DND-41 (cell line): ENCODE results near the gene SNTG2.
"Not testable (repeated sequence)": the region's sequence is repeated elsewhere in the genome, so short reads cannot be mapped to it uniquely, and the experiment has no call there.

Experiments used
- ATAC-seq: fragments of 200-7000 bp; cut with Tn5 transposase; 3 replicates; pipeline ENCODE4 v1.9.1; 2021; ENCODE audit warnings: low read depth; ENCODE audit not compliant: insufficient read depth
- DNase-seq: peaks from one replicate; pipeline ENCODE4 v3.0.0-alpha.2; 2020
- H2AFZ ChIP-seq: 2 replicates; pipeline ENCODE4 v1.6.0; 2012; ENCODE audit warnings: low read depth, low read length
- H3K27ac ChIP-seq: 2 replicates; pipeline ENCODE4 v1.5.1; 2012; ENCODE audit warnings: low read length, inconsistent platforms
- H3K27me3 ChIP-seq: fragments of 200-600 bp; sonication (generic); 2 replicates; pipeline ENCODE4 v1.6.0; 2012; ENCODE audit warnings: low read length, mild to moderate bottlenecking, inconsistent platforms; ENCODE audit not compliant: insufficient read depth, poor library complexity
- H3K36me3 ChIP-seq: 2 replicates; pipeline ENCODE4 v1.5.1; 2012; ENCODE audit warnings: low read length, inconsistent platforms; ENCODE audit not compliant: insufficient read depth
- H3K4me1 ChIP-seq: 2 replicates; pipeline ENCODE4 v1.5.1; 2012; ENCODE audit warnings: mild to moderate bottlenecking, low read length; ENCODE audit not compliant: insufficient read depth
- H3K4me2 ChIP-seq: 2 replicates; pipeline ENCODE4 v1.6.0; 2012; ENCODE audit warnings: mild to moderate bottlenecking, moderate library complexity, low read length, inconsistent platforms; ENCODE audit not compliant: insufficient read depth
- H3K4me3 ChIP-seq, 2 experiments: fragments of 200-600 bp in 1 of 2; shearing (Covaris generic) in 1 of 2; 2 replicates each; pipeline ENCODE4 v1.5.1; 2012 to 2016; ENCODE audit warnings: inconsistent platforms in 2 of 2, low read length in 2 of 2, mild to moderate bottlenecking in 2 of 2, low read depth in 1 of 2, moderate library complexity in 1 of 2
- H3K79me2 ChIP-seq: 2 replicates; pipeline ENCODE4 v1.6.0; 2012; ENCODE audit warnings: low read length, inconsistent platforms; ENCODE audit not compliant: insufficient read depth
- H3K9ac ChIP-seq: 2 replicates; pipeline ENCODE4 v1.6.0; 2012; ENCODE audit warnings: low read depth, mild to moderate bottlenecking, inconsistent platforms, low read length, moderate library complexity
- H3K9me3 ChIP-seq: 2 replicates; pipeline ENCODE4 v1.5.1; 2012; ENCODE audit warnings: low read length, moderate library complexity, mild to moderate bottlenecking, inconsistent platforms; ENCODE audit not compliant: insufficient read depth, severe bottlenecking
- H4K20me1 ChIP-seq: 2 replicates; pipeline ENCODE4 v1.6.0; 2012; ENCODE audit warnings: low read length; ENCODE audit not compliant: insufficient read depth
- CTCF ChIP-seq: IDR thresholded peaks from 2 replicates; pipeline ENCODE4 v1.5.1; 2012; ENCODE audit warnings: borderline replicate concordance, low read length, moderate library complexity, mild to moderate bottlenecking; ENCODE audit not compliant: poor library complexity, severe bottlenecking; ENCODE audit errors: extremely low read depth
- EZH2 ChIP-seq: IDR thresholded peaks from 3 replicates; pipeline ENCODE4 v1.6.1; 2012; ENCODE audit warnings: borderline replicate concordance, low read depth, mild to moderate bottlenecking, moderate library complexity, low read length, inconsistent platforms; ENCODE audit not compliant: severe bottlenecking

SNTG2 gene

DNA sequence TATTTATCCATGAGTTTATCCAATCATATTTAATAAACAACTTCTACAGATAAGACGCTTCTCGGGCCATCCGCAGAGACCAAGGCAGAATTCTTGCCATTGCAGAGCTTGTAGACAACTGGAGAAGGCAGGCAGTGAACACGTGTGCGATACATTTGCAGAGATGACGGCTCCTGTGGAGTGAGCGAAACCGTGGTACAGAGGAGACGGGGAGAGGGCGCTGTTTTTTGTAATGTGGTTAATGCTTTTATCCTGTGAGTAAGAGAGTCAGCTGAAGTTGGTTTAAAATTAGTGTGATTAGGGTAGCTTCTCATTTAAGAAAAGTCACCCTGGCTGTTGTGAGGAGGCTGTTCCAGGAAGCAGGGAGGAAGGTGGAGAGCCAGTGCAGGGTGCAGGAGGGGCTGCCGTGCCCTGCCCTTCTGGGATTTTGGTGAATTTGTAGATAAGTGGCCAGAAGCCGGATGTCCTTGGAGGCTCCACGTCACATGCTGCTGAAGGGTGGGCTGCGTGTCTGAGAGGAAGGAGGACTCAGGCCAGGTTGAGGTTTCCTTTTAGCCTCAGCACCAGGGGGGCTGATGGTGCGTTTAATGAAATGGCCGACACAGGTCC lies 151.4 kb downstream of the SNTG2 start:
- peaks cover 37% of the 10 kb centered on the region for H3K36me3 ChIP-seq
- ATAC-seq = peak; percentile 59; the same call in 2 of the 3 replicates
- no peaks in the 10 kb centered on the region for H4K20me1 ChIP-seq
- no peaks in the 10 kb centered on the region for H3K27me3 ChIP-seq
- no peak overlapping the region for H3K9ac ChIP-seq
- no peak overlapping the region for H3K27ac ChIP-seq
- DNase-seq = peak; percentile 20
- no peaks in the 10 kb centered on the region for H3K9me3 ChIP-seq
- no peaks in the 10 kb centered on the region for H3K4me1 ChIP-seq
- TF ChIP-seq EZH2 (no peak), CTCF (peak; percentile 10)
- no peak overlapping the region for H3K4me3 ChIP-seq
- no peak overlapping the region for H3K4me2 ChIP-seq
- no peaks in the 10 kb centered on the region for H3K79me2 ChIP-seq
- no peak overlapping the region for H2AFZ ChIP-seq

DNA sequence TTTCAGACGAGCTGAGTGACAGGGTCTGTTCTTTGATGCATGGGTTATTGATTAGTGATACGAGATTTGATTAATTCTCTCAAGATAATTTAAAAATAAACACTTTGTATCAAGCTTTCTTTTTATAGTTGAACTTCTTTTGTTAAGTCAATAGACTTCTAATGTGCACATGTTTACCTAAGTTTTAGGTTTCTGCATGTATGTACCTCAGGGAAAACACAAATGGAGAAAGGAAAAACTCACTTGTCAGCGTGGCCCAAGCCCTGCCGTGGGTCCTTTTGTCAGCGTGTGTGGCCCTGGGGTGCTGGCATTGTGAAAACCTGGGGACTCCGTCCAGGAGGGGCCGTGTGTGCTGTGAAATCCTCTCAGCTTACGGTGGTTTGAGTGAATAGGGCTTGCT lies 153.7 kb downstream of the SNTG2 start:
- DNase-seq (no peak), ATAC-seq (no peak)
- H3K27ac ChIP-seq = no peak overlapping the region
- H3K36me3 ChIP-seq = peaks cover 24% of the 10 kb centered on the region
- no peak overlapping the region for H2AFZ ChIP-seq
- no peak overlapping the region for H3K4me3 ChIP-seq
- no peaks in the 10 kb centered on the region for H4K20me1 ChIP-seq
- H3K79me2 ChIP-seq = no peaks in the 10 kb centered on the region
- no peak overlapping the region for H3K9ac ChIP-seq
- H3K27me3 ChIP-seq = no peaks in the 10 kb centered on the region
- no peak for TF ChIP-seq EZH2
- TF ChIP-seq CTCF = no peak
- H3K9me3 ChIP-seq = no peaks in the 10 kb centered on the region
- no peaks in the 10 kb centered on the region for H3K4me1 ChIP-seq
- no peak overlapping the region for H3K4me2 ChIP-seq

DNA sequence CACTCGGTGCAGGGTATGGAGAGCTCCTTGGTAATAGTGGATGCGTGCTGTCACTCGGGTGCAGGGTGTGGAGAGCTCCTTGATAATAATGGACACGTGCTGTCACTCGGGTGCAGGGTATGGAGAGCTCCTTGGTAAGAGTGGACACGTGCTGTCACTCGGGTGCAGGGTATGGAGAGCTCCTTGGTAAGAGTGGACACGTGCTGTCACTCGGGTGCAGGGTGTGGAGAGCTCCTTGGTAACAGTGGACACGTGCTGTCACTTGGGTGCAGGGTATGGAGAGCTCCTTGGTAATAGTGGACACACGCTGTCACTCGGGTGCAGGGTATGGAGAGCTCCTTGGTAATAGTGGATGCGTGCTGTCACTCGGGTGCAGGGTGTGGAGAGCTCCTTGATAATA lies 155.7 kb downstream of the SNTG2 start:
- not testable (repeated sequence) for DNase-seq, H3K9me3 ChIP-seq, H3K27ac ChIP-seq, H3K4me2 ChIP-seq, H3K79me2 ChIP-seq, H3K9ac ChIP-seq, H2AFZ ChIP-seq, ATAC-seq, H3K4me1 ChIP-seq, H3K27me3 ChIP-seq, H3K4me3 ChIP-seq, H4K20me1 ChIP-seq
- peaks cover 24% of the 10 kb centered on the region for H3K36me3 ChIP-seq

- ATAC-seq = no peak
- Histone ChIP-seq H2AFZ (no peak overlapping the region), H3K9me3 (peaks cover 53% of the 10 kb centered on the region), H3K9ac (no peak overlapping the region), H3K4me3 (no peak overlapping the region), H3K36me3 (peaks cover 16% of the 10 kb centered on the region), H4K20me1 (no peaks in the 10 kb centered on the region), H3K4me1 (no peaks in the 10 kb centered on the region), H3K27ac (no peak overlapping the region), H3K4me2 (no peak overlapping the region), H3K79me2 (no peaks in the 10 kb centered on the region), H3K27me3 (no peaks in the 10 kb centered on the region)
- no peak for TF ChIP-seq EZH2
- no peak for TF ChIP-seq CTCF
- DNase-seq = no peak
Observed at GRCh38 chr2:1115843-1116539, 165.3 kb downstream of the SNTG2 start.
